Smooth muscle cell (in vitro differentiated cells): Measurements from ENCODE around the gene LRRC59. TPM values are rescaled to one million over a fixed set of nuclear protein-coding genes. Genes with fewer than 3 reads are reported as not detected.

ENCODE experiments used
- DNase-seq: peaks from one replicate; lab custom pipeline; 2025; ENCODE audit not compliant: unreplicated experiment; lab: John Stamatoyannopoulos, UW
- H2AFZ ChIP-seq: fragments of 200-600 bp; sonication (generic); 2 replicates; pipeline ENCODE4 v1.6.0; 2016; ENCODE audit warnings: antibody characterized with exemption, low read depth, mild to moderate bottlenecking
- H3F3A ChIP-seq: fragments of 200-600 bp; sonication (generic); 2 replicates; pipeline ENCODE4 v1.6.0; 2017; ENCODE audit warnings: antibody characterized with exemption, low read depth
- H3K27ac ChIP-seq: fragments of 200-600 bp; sonication (generic); 2 replicates; pipeline ENCODE4 v1.5.1; 2016; ENCODE audit warnings: low read depth, mild to moderate bottlenecking
- H3K27me3 ChIP-seq: fragments of 200-600 bp; sonication (generic); 2 replicates; pipeline ENCODE4 v1.6.1; 2016; ENCODE audit warnings: low read depth, mild to moderate bottlenecking
- H3K36me3 ChIP-seq: fragments of 200-600 bp; sonication (generic); 2 replicates; pipeline ENCODE4 v1.5.1; 2016; ENCODE audit warnings: low read depth
- H3K4me1 ChIP-seq: fragments of 200-600 bp; sonication (generic); 2 replicates; pipeline ENCODE4 v1.5.1; 2016; ENCODE audit warnings: low read depth
- H3K4me2 ChIP-seq: fragments of 200-600 bp; sonication (generic); 2 replicates; pipeline ENCODE4 v1.6.0; 2016; ENCODE audit warnings: mild to moderate bottlenecking
- H3K4me3 ChIP-seq: fragments of 200-600 bp; sonication (generic); 2 replicates; pipeline ENCODE4 v1.5.1; 2016; ENCODE audit warnings: mild to moderate bottlenecking
- H3K79me2 ChIP-seq: fragments of 200-600 bp; sonication (generic); 2 replicates; pipeline ENCODE4 v1.6.0; 2016; ENCODE audit warnings: low read depth, mild to moderate bottlenecking
- H3K9ac ChIP-seq: fragments of 200-600 bp; sonication (generic); 2 replicates; pipeline ENCODE4 v1.6.0; 2016; ENCODE audit warnings: low read depth
- H3K9me3 ChIP-seq: fragments of 200-600 bp; sonication (generic); replicated peaks from 2 replicates; pipeline ENCODE4 v1.5.1; 2016; ENCODE audit warnings: low read depth
- H4K20me1 ChIP-seq: fragments of 200-600 bp; sonication (generic); 2 replicates; pipeline ENCODE4 v1.6.0; 2016; ENCODE audit warnings: low read depth
- CTCF ChIP-seq: fragments of 200-600 bp; sonication (generic); IDR thresholded peaks from 2 replicates; pipeline ENCODE4 v1.5.1; 2017; ENCODE audit warnings: borderline replicate concordance, mild to moderate bottlenecking, antibody characterized with exemption; ENCODE audit not compliant: insufficient read depth, poor library complexity, severe bottlenecking
- WGBS: methylation state at CpG from one replicate; pipeline ENCODE4 v1.1.7; 2016; ENCODE audit warnings: low lambda C conversion rate; 5-methylcytosine and 5-hydroxymethylcytosine counted together
- polyA plus RNA-seq: library from polyadenylated mRNA; unstranded; fragments of >200 nt; fragmentation: Nextera tagmentation; extraction: Ambion mirVana; gene quantifications from 2 replicates; pipeline ENCODE4 v1.2.1, GENCODE V29; 2016
- total RNA-seq: library from RNA; depleted of rRNA; stranded (reverse); fragments of >200 nt; gene quantifications from 2 replicates; pipeline ENCODE4 v1.2.3, GENCODE V29; 2014

LRRC59 gene
- total and polyA plus RNA-seq, 2 experiments from 2014 or later = 160 to 161 TPM

- DNase-seq = no peak
- Histone ChIP-seq H3K27me3 (no peaks in the 10 kb centered on the region), H2AFZ (no peak overlapping the region), H4K20me1 (peaks cover 20% of the 10 kb centered on the region), H3K79me2 (no peaks in the 10 kb centered on the region), H3K27ac (no peak overlapping the region), H3K4me3 (no peak overlapping the region), H3F3A (peaks cover 12% of the 10 kb centered on the region), H3K9ac (no peak overlapping the region), H3K4me2 (no peak overlapping the region), H3K4me1 (peaks cover 8% of the 10 kb centered on the region), H3K9me3 (no peaks in the 10 kb centered on the region), H3K36me3 (no peaks in the 10 kb centered on the region)
- no peak for TF ChIP-seq CTCF
- WGBS = 96% methylated on average over 4 of the region's 4 CpGs
These were observed 41.7 kb upstream of the LRRC59 start for GRCh38 chr17:50439008-50439407.

- H3K27ac ChIP-seq = no peak overlapping the region
- TF ChIP-seq CTCF = no peak
- H3K4me2 ChIP-seq = no peak overlapping the region
- no peaks in the 10 kb centered on the region for H3K4me1 ChIP-seq
- WGBS = 100% methylated on average over 4 of the region's 4 CpGs
- H3K9me3 ChIP-seq = no peaks in the 10 kb centered on the region
- no peaks in the 10 kb centered on the region for H3K27me3 ChIP-seq
- H3K79me2 ChIP-seq = no peaks in the 10 kb centered on the region
- peaks cover 8% of the 10 kb centered on the region for H4K20me1 ChIP-seq
- H3F3A ChIP-seq = no peaks in the 10 kb centered on the region
- DNase-seq = no peak
- no peak overlapping the region for H3K4me3 ChIP-seq
- no peak overlapping the region for H3K9ac ChIP-seq
- no peak overlapping the region for H2AFZ ChIP-seq
- no peaks in the 10 kb centered on the region for H3K36me3 ChIP-seq
These were observed 40.1 kb upstream of the LRRC59 start for GRCh38 chr17:50437409-50437808.

- no peak overlapping the region for H3K4me3 ChIP-seq
- H3K27ac ChIP-seq = no peak overlapping the region
- H3K9ac ChIP-seq = no peak overlapping the region
- H2AFZ ChIP-seq = no peak overlapping the region
- no peaks in the 10 kb centered on the region for H3F3A ChIP-seq
- no peaks in the 10 kb centered on the region for H3K36me3 ChIP-seq
- peaks cover 10% of the 10 kb centered on the region for H4K20me1 ChIP-seq
- H3K9me3 ChIP-seq = no peaks in the 10 kb centered on the region
- no peak overlapping the region for H3K4me2 ChIP-seq
- 71% methylated on average over 4 of the region's 4 CpGs for WGBS
- no peaks in the 10 kb centered on the region for H3K27me3 ChIP-seq
- DNase-seq = no peak
- no peaks in the 10 kb centered on the region for H3K4me1 ChIP-seq
- TF ChIP-seq CTCF = no peak
- no peaks in the 10 kb centered on the region for H3K79me2 ChIP-seq
These were observed 34.9 kb upstream of the LRRC59 start for GRCh38 chr17:50432125-50432762.
